Liver (tissue), 9 donors: Measurements from ENCODE around the gene BMP7. TPM values are rescaled to one million over a fixed set of nuclear protein-coding genes. Genes with fewer than 3 reads are reported as not detected.

ENCODE experiments used
- DNase-seq: peaks from one replicate; pipeline ENCODE4 v3.0.0-alpha.2; 2017; ENCODE audit warnings: low spot score
- H3K27ac ChIP-seq, 2 donors: one replicate each; pipeline ENCODE4 v1.7.0; 2013; ENCODE audit warnings: inconsistent platforms in 2 of 2, low read length in 2 of 2, control low read depth in 1 of 2, low read depth in 1 of 2, mild to moderate bottlenecking in 1 of 2
- H3K27me3 ChIP-seq, 4 donors: one replicate each; pipeline versions ENCODE4 v1.6.1 to v1.7.0; 2013; ENCODE audit warnings: low read length in 3 of 4, inconsistent platforms in 1 of 4, mild to moderate bottlenecking in 1 of 4, moderate library complexity in 1 of 4; ENCODE audit not compliant: control insufficient read depth in 4 of 4, insufficient read depth in 4 of 4
- H3K36me3 ChIP-seq, 4 donors: one replicate each; pipeline versions ENCODE4 v1.6.1 to v1.7.0; 2013; ENCODE audit warnings: low read length in 3 of 4, mild to moderate bottlenecking in 3 of 4, low read depth in 1 of 4, moderate library complexity in 1 of 4; ENCODE audit not compliant: control insufficient read depth in 4 of 4, insufficient read depth in 3 of 4
- H3K4me1 ChIP-seq, 4 donors: one replicate each; pipeline versions ENCODE4 v1.6.1 to v1.7.0; 2013; ENCODE audit warnings: low read length in 3 of 4, mild to moderate bottlenecking in 3 of 4, moderate library complexity in 1 of 4; ENCODE audit not compliant: control insufficient read depth in 4 of 4, insufficient read depth in 4 of 4
- H3K4me3 ChIP-seq, 3 donors: one replicate each; pipeline versions ENCODE4 v1.6.1 to v1.7.0; 2013; ENCODE audit warnings: low read length in 3 of 3, control low read depth in 1 of 3, low read depth in 1 of 3, mild to moderate bottlenecking in 1 of 3
- H3K9ac ChIP-seq, 2 donors: one replicate each; pipeline ENCODE4 v1.7.0; 2013; ENCODE audit warnings: low read length in 2 of 2, mild to moderate bottlenecking in 2 of 2, moderate library complexity in 2 of 2, control low read depth in 1 of 2, low read depth in 1 of 2
- H3K9me3 ChIP-seq, 4 donors: one replicate each; pipeline versions ENCODE4 v1.6.1 to v1.7.0; 2013; ENCODE audit warnings: low read length in 3 of 4; ENCODE audit not compliant: control insufficient read depth in 4 of 4
- ATF3 ChIP-seq: IDR thresholded peaks from 2 replicates; pipeline ENCODE4 v1.6.1; 2016; ENCODE audit warnings: antibody characterized with exemption
- CTCF ChIP-seq: fragments of 150-350 bp; IDR thresholded peaks from 2 replicates; pipeline ENCODE4 v1.5.1; 2017; ENCODE audit warnings: improper control_type of control experiment, low read depth, low read length; ENCODE audit not compliant: missing input control
- EGR1 ChIP-seq, 2 donors: IDR thresholded peaks; 2 replicates each; pipeline ENCODE4 v1.6.1; 2016 to 2018; ENCODE audit warnings: antibody characterized with exemption in 2 of 2, low read depth in 2 of 2
- FOXA1 ChIP-seq: IDR thresholded peaks from 2 replicates; pipeline ENCODE4 v1.6.1; 2016; ENCODE audit warnings: antibody characterized with exemption
- FOXA2 ChIP-seq: IDR thresholded peaks from 2 replicates; pipeline ENCODE4 v1.6.1; 2016; ENCODE audit warnings: antibody characterized with exemption
- GABPA ChIP-seq, 2 donors: IDR thresholded peaks in 1 of 2; conservative IDR thresholded peaks in 1 of 2; 2 replicates each; pipeline ENCODE4 v1.6.1; 2016; ENCODE audit warnings: antibody characterized with exemption in 2 of 2, mild to moderate bottlenecking in 1 of 2, moderate library complexity in 1 of 2
- HNF4A ChIP-seq, 2 donors: conservative IDR thresholded peaks; 2 replicates each; pipeline ENCODE4 v1.6.1; 2016; ENCODE audit warnings: antibody characterized with exemption in 2 of 2, mild to moderate bottlenecking in 2 of 2
- HNF4G ChIP-seq: IDR thresholded peaks from 2 replicates; pipeline ENCODE4 v1.6.1; 2016; ENCODE audit warnings: antibody characterized with exemption
- JUND ChIP-seq, 2 donors: IDR thresholded peaks; 2 replicates each; pipeline ENCODE4 v1.6.1; 2016; ENCODE audit warnings: antibody characterized with exemption in 2 of 2
- MAX ChIP-seq: IDR thresholded peaks from 2 replicates; pipeline ENCODE4 v1.6.1; 2016; ENCODE audit warnings: antibody characterized with exemption
- NR2F2 ChIP-seq: IDR thresholded peaks from 2 replicates; pipeline ENCODE4 v1.6.1; 2016; ENCODE audit warnings: antibody characterized with exemption
- RAD21 ChIP-seq, 2 donors: IDR thresholded peaks; 2 replicates each; pipeline ENCODE4 v1.6.1; 2016; ENCODE audit warnings: antibody characterized with exemption in 2 of 2, mild to moderate bottlenecking in 2 of 2
- REST ChIP-seq: IDR thresholded peaks from 2 replicates; pipeline ENCODE4 v1.6.1; 2016; ENCODE audit warnings: antibody characterized with exemption, mild to moderate bottlenecking
- RXRA ChIP-seq, 2 donors: IDR thresholded peaks; 2 replicates each; pipeline ENCODE4 v1.6.1; 2017 to 2018; ENCODE audit warnings: antibody characterized with exemption in 2 of 2, mild to moderate bottlenecking in 1 of 2
- SP1 ChIP-seq: IDR thresholded peaks from 2 replicates; pipeline ENCODE4 v1.6.1; 2018; ENCODE audit warnings: antibody characterized with exemption, mild to moderate bottlenecking
- TAF1 ChIP-seq: conservative IDR thresholded peaks from 2 replicates; pipeline ENCODE4 v1.6.1; 2016; ENCODE audit warnings: antibody characterized with exemption, mild to moderate bottlenecking
- YY1 ChIP-seq: IDR thresholded peaks from 2 replicates; pipeline ENCODE4 v1.6.1; 2016; ENCODE audit warnings: antibody characterized with exemption, mild to moderate bottlenecking
- ZBTB33 ChIP-seq: IDR thresholded peaks from 2 replicates; pipeline ENCODE4 v1.6.1; 2016; ENCODE audit warnings: antibody characterized with exemption
- WGBS: extraction: QIAGEN DNeasy Blood & Tissue Kit; methylation state at CpG from one replicate; pipeline ENCODE4 v1.1.7; 2013; 5-methylcytosine and 5-hydroxymethylcytosine counted together
- polyA plus RNA-seq, 2 donors: library from polyadenylated mRNA; stranded (reverse) in 1 of 2; unstranded in 1 of 2; fragments of 200-250 nt in 1 of 2; fragments of >200 nt in 1 of 2; fragmentation: Nextera tagmentation in 1 of 2; extraction: Ambion mirVana in 1 of 2; gene quantifications; one replicate each; pipeline versions ENCODE4 v1.2.1 to v1.2.3, GENCODE V29; 2013 to 2015
- total RNA-seq, 2 donors: library from RNA; depleted of rRNA; stranded (reverse); fragments of >200 nt; gene quantifications; one replicate each; pipeline ENCODE4 v1.2.3, GENCODE V29; 2014
- donor health status: healthy.
- donor health status: healthy.
- donor health status: healthy.
- donor health status: healthy.
- donor health status: healthy.

The BMP7 gene
- total and polyA plus RNA-seq, 4 donors: not detected

- no peaks in the 10 kb centered on the region for H3K9me3 ChIP-seq
- no peaks in the 10 kb centered on the region for H3K36me3 ChIP-seq
- TF ChIP-seq TAF1 (no peak), MAX (no peak), GABPA (IDR thresholded peaks at IDR 0.05 in 1 of 2, conservative IDR thresholded peaks at IDR 0.05 in 1 of 2) (no peak), EGR1 (IDR thresholded peaks at IDR 0.05; ENCODE audit: low read depth in 2 of 2) (no peak), ZBTB33 (no peak), RAD21 (IDR thresholded peaks at IDR 0.05) (no peak), YY1 (no peak), REST (no peak), FOXA2 (no peak), ATF3 (no peak), FOXA1 (no peak), RXRA (IDR thresholded peaks at IDR 0.05) (no peak), CTCF (no peak), JUND (IDR thresholded peaks at IDR 0.05) (no peak), HNF4G (no peak), SP1 (no peak), HNF4A (conservative IDR thresholded peaks at IDR 0.05) (no peak), NR2F2 (no peak)
- H3K27ac ChIP-seq: no peak overlapping the region
- 96% methylated on average over 2 of the region's 2 CpGs for WGBS
- H3K4me1 ChIP-seq: no peaks in the 10 kb centered on the region
- H3K4me3 ChIP-seq: no peak overlapping the region
- peaks cover 0 to 2% (median under 1%) of the 10 kb centered on the region in 4 donors for H3K27me3 ChIP-seq
- DNase-seq: no peak
- H3K9ac ChIP-seq: no peak overlapping the region
Measured at GRCh38 chr20:57176842-57177241, 89.6 kb downstream of the BMP7 start.
